ENCODE results near the gene EP400.

GRCh38 chr12:131908092-131909080, 41.4 kb upstream of the EP400 start:
- TF ChIP-seq EZH2 (IDR thresholded peaks at IDR 0.05; ENCODE audit: low read depth, low read length, severe bottlenecking) (no peak), CTCF (IDR thresholded peaks at IDR 0.05; ENCODE audit: control extremely low read depth in 1 of 3, insufficient read depth in 1 of 3, low read depth in 1 of 3, low read length in 3 of 3) (no peak), ATF2 (IDR thresholded peaks at IDR 0.05; ENCODE audit: low read length) (no peak), YY1 (IDR thresholded peaks at IDR 0.05; ENCODE audit: low read depth, low read length) (no peak), E2F6 (IDR thresholded peaks at IDR 0.05) (no peak)

Data from H1 (cell line).